ENCODE measurements around the gene AKAP4. TPM values are rescaled to one million over a fixed set of nuclear protein-coding genes. Genes with fewer than 3 reads are reported as not detected.
A peak's percentile ranks its signal among the peaks of the same experiment; 100 is the strongest.

AKAP4 gene
- polyA plus RNA-seq (2011; rRNA removed) (not detected in 2 replicates), polyA plus RNA-seq (2017; fragmentation: RNase III; extraction: RNeasy Plus Mini Kit Qiagen cat#74134 plus additional on column Dnase treatment) (not detected in 3 replicates), polyA minus RNA-seq (2011; rRNA and poly(A)+ RNA removed) (not detected in 2 replicates)
- polyA plus RNA-seq (2012; cell fraction: cytosol; rRNA removed), result not detected in 2 replicates
- polyA plus RNA-seq (2012; cell fraction: nucleus; rRNA removed), result not detected in 2 replicates

- Histone ChIP-seq H3K27ac (no peak within 1 kb of the TSS), H3K4me2 (no peak within 1 kb of the TSS), H3K4me1 (no peaks in the 10 kb centered on the region), H3K9me3 (no peaks in the 10 kb centered on the region), H3K4me3 (no peak within 1 kb of the TSS)
- POLR2A ChIA-PET, result no interaction called here
- DNase-seq (ENCODE audit: low read depth in 1 of 2, low spot score in 1 of 2), result no peak
- WGBS (ENCODE audit: missing lambda C conversion rate), result 23% methylated on average over 1 of the region's 1 CpG
- no peak for FAIRE-seq
- ATAC-seq, result no peak
- no peak for TF ChIP-seq CHD2 (IDR thresholded peaks at IDR 0.05; ENCODE audit: low read length, partially characterized antibody)
- TF ChIP-seq BHLHE40 (IDR thresholded peaks at IDR 0.05; ENCODE audit: low read depth, low read length), result no peak
- TF ChIP-seq MAX (IDR thresholded peaks at IDR 0.05), result no peak
- TF ChIP-seq RARB (CRISPR knock-in tag; IDR thresholded peaks at IDR 0.05), result no peak
- TF ChIP-seq JUNB (IDR thresholded peaks at IDR 0.05), result no peak
- no peak for TF ChIP-seq KDM1A (IDR thresholded peaks at IDR 0.05; ENCODE audit: low read depth)
- no peak for TF ChIP-seq HOXA7 (CRISPR knock-in tag; IDR thresholded peaks at IDR 0.05)
- no peak for TF ChIP-seq SMC3 (IDR thresholded peaks at IDR 0.05)
- no peak for TF ChIP-seq RFX5 (IDR thresholded peaks at IDR 0.05)
- TF ChIP-seq HOXB5 (CRISPR knock-in tag; IDR thresholded peaks at IDR 0.05), result no peak
- no peak for TF ChIP-seq USF2 (IDR thresholded peaks at IDR 0.05)
- TF ChIP-seq FOXS1 (CRISPR knock-in tag; IDR thresholded peaks at IDR 0.05), result no peak
- no peak for TF ChIP-seq POLR2A (IDR thresholded peaks at IDR 0.05; ENCODE audit: low read length)
- TF ChIP-seq JUN (IDR thresholded peaks at IDR 0.05), result no peak
- CTCF ChIA-PET, result interaction anchor here (2.5 kb wide), 1 partner anchor 12 kb away, joined by 6 read pairs; no protein-coding TSS in a partner anchor
These were observed at the start of gene AKAP4 for GRCh38 chrX:50200907-50201306. Gene AKAP4 (minus strand): TSS chrX:50201007. CDS start chrX:50200889, 118 bp downstream.

- no peak for TF ChIP-seq SREBF2 (IDR thresholded peaks at IDR 0.05)
- TF ChIP-seq CTCF (IDR thresholded peaks at IDR 0.05), result peak; percentile 6; the same call in 1 of the 3 replicates
- no peaks in the 10 kb centered on the region for H3K4me1 ChIP-seq
- FAIRE-seq (no peak), ATAC-seq (peak; percentile 82 to 85; a peak in 5 of 6 replicates), DNase-seq (ENCODE audit: low read depth in 1 of 2, low spot score in 1 of 2) (peak in 1 of 2 experiments; percentile 57)
- 5% methylated on average over 7 of the region's 8 CpGs for WGBS (ENCODE audit: missing lambda C conversion rate)
- POLR2A ChIA-PET, result no interaction called here
- H3K27ac ChIP-seq, result no peak overlapping the region
- no peaks in the 10 kb centered on the region for H3K9me3 ChIP-seq
- CTCF ChIA-PET, result interaction anchor here (0.7 to 1.3 kb wide), 2 partner anchors 13 to 21 kb away, joined by 3 read pairs; no protein-coding TSS in a partner anchor
- H3K4me3 ChIP-seq, result no peak overlapping the region
- H3K4me2 ChIP-seq, result no peak overlapping the region
These were observed 10.7 kb upstream of the AKAP4 start for GRCh38 chrX:50211510-50211909.

GRCh38 chrX:50206753-50207152 is 5.9 kb upstream of the AKAP4 start:
- no peaks in the 10 kb centered on the region for H3K9me3 ChIP-seq
- CTCF ChIA-PET, result no interaction called here
- WGBS (ENCODE audit: missing lambda C conversion rate), result 55% methylated on average over 11 of the region's 11 CpGs
- H3K27ac ChIP-seq, result no peak overlapping the region
- peak in 1 of 2 experiments; percentile 16 for DNase-seq (ENCODE audit: low read depth in 1 of 2, low spot score in 1 of 2)
- H3K4me3 ChIP-seq, result no peak overlapping the region
- H3K4me1 ChIP-seq, result no peaks in the 10 kb centered on the region
- H3K4me2 ChIP-seq, result no peak overlapping the region
- no peak for ATAC-seq
- peak; percentile 46 for FAIRE-seq
- POLR2A ChIA-PET, result no interaction called here
- no peak for TF ChIP-seq USF2 (IDR thresholded peaks at IDR 0.05)
- no peak for TF ChIP-seq HES2 (IDR thresholded peaks at IDR 0.05)
- TF ChIP-seq RCOR1 (IDR thresholded peaks at IDR 0.05; ENCODE audit: low read depth, low read length), result no peak
- no peak for TF ChIP-seq CTCF (IDR thresholded peaks at IDR 0.05)
- TF ChIP-seq RFX5 (IDR thresholded peaks at IDR 0.05), result no peak
- TF ChIP-seq HEYL (CRISPR knock-in tag; IDR thresholded peaks at IDR 0.05), result no peak
- no peak for TF ChIP-seq REST (IDR thresholded peaks at IDR 0.05)
- TF ChIP-seq FOSL2 (IDR thresholded peaks at IDR 0.05), result no peak
- no peak for TF ChIP-seq FOSL2 (CRISPR knock-in tag; IDR thresholded peaks at IDR 0.05)
- TF ChIP-seq MYC (IDR thresholded peaks at IDR 0.05; ENCODE audit: borderline replicate concordance, low read length), result no peak
- TF ChIP-seq ZSCAN20 (CRISPR knock-in tag; IDR thresholded peaks at IDR 0.05), result no peak
- no peak for TF ChIP-seq HOXB13 (CRISPR knock-in tag; IDR thresholded peaks at IDR 0.05; ENCODE audit: low read depth)
